Smooth muscle cell (in vitro differentiated cells): Measurements from ENCODE around the gene CD276. TPM values are rescaled to one million over a fixed set of nuclear protein-coding genes. Genes with fewer than 3 reads are reported as not detected.

Experiments used
- DNase-seq: peaks from one replicate; lab custom pipeline; 2025; ENCODE audit not compliant: unreplicated experiment; lab: John Stamatoyannopoulos, UW
- H2AFZ ChIP-seq: fragments of 200-600 bp; sonication (generic); 2 replicates; pipeline ENCODE4 v1.6.0; 2016; ENCODE audit warnings: antibody characterized with exemption, low read depth, mild to moderate bottlenecking
- H3F3A ChIP-seq: fragments of 200-600 bp; sonication (generic); 2 replicates; pipeline ENCODE4 v1.6.0; 2017; ENCODE audit warnings: antibody characterized with exemption, low read depth
- H3K27ac ChIP-seq: fragments of 200-600 bp; sonication (generic); 2 replicates; pipeline ENCODE4 v1.5.1; 2016; ENCODE audit warnings: low read depth, mild to moderate bottlenecking
- H3K27me3 ChIP-seq: fragments of 200-600 bp; sonication (generic); 2 replicates; pipeline ENCODE4 v1.6.1; 2016; ENCODE audit warnings: low read depth, mild to moderate bottlenecking
- H3K36me3 ChIP-seq: fragments of 200-600 bp; sonication (generic); 2 replicates; pipeline ENCODE4 v1.5.1; 2016; ENCODE audit warnings: low read depth
- H3K4me1 ChIP-seq: fragments of 200-600 bp; sonication (generic); 2 replicates; pipeline ENCODE4 v1.5.1; 2016; ENCODE audit warnings: low read depth
- H3K4me2 ChIP-seq: fragments of 200-600 bp; sonication (generic); 2 replicates; pipeline ENCODE4 v1.6.0; 2016; ENCODE audit warnings: mild to moderate bottlenecking
- H3K4me3 ChIP-seq: fragments of 200-600 bp; sonication (generic); 2 replicates; pipeline ENCODE4 v1.5.1; 2016; ENCODE audit warnings: mild to moderate bottlenecking
- H3K79me2 ChIP-seq: fragments of 200-600 bp; sonication (generic); 2 replicates; pipeline ENCODE4 v1.6.0; 2016; ENCODE audit warnings: low read depth, mild to moderate bottlenecking
- H3K9ac ChIP-seq: fragments of 200-600 bp; sonication (generic); 2 replicates; pipeline ENCODE4 v1.6.0; 2016; ENCODE audit warnings: low read depth
- H3K9me3 ChIP-seq: fragments of 200-600 bp; sonication (generic); replicated peaks from 2 replicates; pipeline ENCODE4 v1.5.1; 2016; ENCODE audit warnings: low read depth
- H4K20me1 ChIP-seq: fragments of 200-600 bp; sonication (generic); 2 replicates; pipeline ENCODE4 v1.6.0; 2016; ENCODE audit warnings: low read depth
- CTCF ChIP-seq: fragments of 200-600 bp; sonication (generic); IDR thresholded peaks from 2 replicates; pipeline ENCODE4 v1.5.1; 2017; ENCODE audit warnings: borderline replicate concordance, mild to moderate bottlenecking, antibody characterized with exemption; ENCODE audit not compliant: insufficient read depth, poor library complexity, severe bottlenecking
- WGBS: methylation state at CpG from one replicate; pipeline ENCODE4 v1.1.7; 2016; ENCODE audit warnings: low lambda C conversion rate; 5-methylcytosine and 5-hydroxymethylcytosine counted together
- polyA plus RNA-seq: library from polyadenylated mRNA; unstranded; fragments of >200 nt; fragmentation: Nextera tagmentation; extraction: Ambion mirVana; gene quantifications from 2 replicates; pipeline ENCODE4 v1.2.1, GENCODE V29; 2016
- total RNA-seq: library from RNA; depleted of rRNA; stranded (reverse); fragments of >200 nt; gene quantifications from 2 replicates; pipeline ENCODE4 v1.2.3, GENCODE V29; 2014

CD276 gene
- total and polyA plus RNA-seq, 2 experiments from 2014 or later: 144 to 312 TPM

- Histone ChIP-seq H3K27me3 (peaks cover 5% of the 10 kb centered on the region), H4K20me1 (no peaks in the 10 kb centered on the region), H3K36me3 (no peaks in the 10 kb centered on the region), H3K4me3 (no peak overlapping the region), H2AFZ (no peak overlapping the region), H3K4me1 (no peaks in the 10 kb centered on the region), H3K79me2 (no peaks in the 10 kb centered on the region), H3K27ac (no peak overlapping the region), H3F3A (no peaks in the 10 kb centered on the region), H3K9me3 (no peaks in the 10 kb centered on the region), H3K9ac (no peak overlapping the region), H3K4me2 (no peak overlapping the region)
- no peak for DNase-seq
- no peak for TF ChIP-seq CTCF
- 88% methylated on average over 2 of the region's 2 CpGs for WGBS
Observed at GRCh38 chr15:73677733-73678132, 6.5 kb upstream of the CD276 start.

GRCh38 chr15:73678498-73678897 lies 5.7 kb upstream of the CD276 start:
- Histone ChIP-seq H3K36me3 (no peaks in the 10 kb centered on the region), H3K9me3 (no peaks in the 10 kb centered on the region), H3F3A (no peaks in the 10 kb centered on the region), H3K4me1 (no peaks in the 10 kb centered on the region), H3K79me2 (no peaks in the 10 kb centered on the region), H3K27me3 (peaks cover 5% of the 10 kb centered on the region), H3K4me2 (no peak overlapping the region), H3K4me3 (no peak overlapping the region), H2AFZ (no peak overlapping the region), H4K20me1 (no peaks in the 10 kb centered on the region), H3K27ac (no peak overlapping the region), H3K9ac (no peak overlapping the region)
- TF ChIP-seq CTCF: no peak
- no peak for DNase-seq
- 76% methylated on average over 3 of the region's 3 CpGs for WGBS

- H3K9me3 ChIP-seq: no peaks in the 10 kb centered on the region
- WGBS: 82% methylated on average over 3 of the region's 3 CpGs
- no peaks in the 10 kb centered on the region for H4K20me1 ChIP-seq
- no peaks in the 10 kb centered on the region for H3K36me3 ChIP-seq
- no peak for DNase-seq
- H3K79me2 ChIP-seq: no peaks in the 10 kb centered on the region
- no peaks in the 10 kb centered on the region for H3K4me1 ChIP-seq
- H3K4me3 ChIP-seq: no peak overlapping the region
- no peak overlapping the region for H3K27ac ChIP-seq
- no peak overlapping the region for H3K9ac ChIP-seq
- H3F3A ChIP-seq: no peaks in the 10 kb centered on the region
- H2AFZ ChIP-seq: no peak overlapping the region
- no peak overlapping the region for H3K4me2 ChIP-seq
- no peak for TF ChIP-seq CTCF
- H3K27me3 ChIP-seq: no peaks in the 10 kb centered on the region
Observed at GRCh38 chr15:73679180-73679579, 5.0 kb upstream of the CD276 start.

GRCh38 chr15:73679964-73680363 lies 4.2 kb upstream of the CD276 start:
- 90% methylated on average over 6 of the region's 6 CpGs for WGBS
- Histone ChIP-seq H3K4me2 (no peak overlapping the region), H4K20me1 (no peaks in the 10 kb centered on the region), H3K79me2 (peaks cover 6% of the 10 kb centered on the region), H3K36me3 (no peaks in the 10 kb centered on the region), H3K4me1 (no peaks in the 10 kb centered on the region), H3K27ac (no peak overlapping the region), H3K9me3 (no peaks in the 10 kb centered on the region), H3K9ac (no peak overlapping the region), H3K4me3 (no peak overlapping the region), H2AFZ (no peak overlapping the region), H3K27me3 (no peaks in the 10 kb centered on the region), H3F3A (peaks cover under 1% of the 10 kb centered on the region)
- no peak for TF ChIP-seq CTCF
- no peak for DNase-seq
